ENCODE measurements around the gene MSI2. TPM values are rescaled to one million over a fixed set of nuclear protein-coding genes. Genes with fewer than 3 reads are reported as not detected.

Gene MSI2
- total RNA-seq, 4 donors from 2014 or later = 14.9 to 24.4 (median 19.8) TPM

DNA sequence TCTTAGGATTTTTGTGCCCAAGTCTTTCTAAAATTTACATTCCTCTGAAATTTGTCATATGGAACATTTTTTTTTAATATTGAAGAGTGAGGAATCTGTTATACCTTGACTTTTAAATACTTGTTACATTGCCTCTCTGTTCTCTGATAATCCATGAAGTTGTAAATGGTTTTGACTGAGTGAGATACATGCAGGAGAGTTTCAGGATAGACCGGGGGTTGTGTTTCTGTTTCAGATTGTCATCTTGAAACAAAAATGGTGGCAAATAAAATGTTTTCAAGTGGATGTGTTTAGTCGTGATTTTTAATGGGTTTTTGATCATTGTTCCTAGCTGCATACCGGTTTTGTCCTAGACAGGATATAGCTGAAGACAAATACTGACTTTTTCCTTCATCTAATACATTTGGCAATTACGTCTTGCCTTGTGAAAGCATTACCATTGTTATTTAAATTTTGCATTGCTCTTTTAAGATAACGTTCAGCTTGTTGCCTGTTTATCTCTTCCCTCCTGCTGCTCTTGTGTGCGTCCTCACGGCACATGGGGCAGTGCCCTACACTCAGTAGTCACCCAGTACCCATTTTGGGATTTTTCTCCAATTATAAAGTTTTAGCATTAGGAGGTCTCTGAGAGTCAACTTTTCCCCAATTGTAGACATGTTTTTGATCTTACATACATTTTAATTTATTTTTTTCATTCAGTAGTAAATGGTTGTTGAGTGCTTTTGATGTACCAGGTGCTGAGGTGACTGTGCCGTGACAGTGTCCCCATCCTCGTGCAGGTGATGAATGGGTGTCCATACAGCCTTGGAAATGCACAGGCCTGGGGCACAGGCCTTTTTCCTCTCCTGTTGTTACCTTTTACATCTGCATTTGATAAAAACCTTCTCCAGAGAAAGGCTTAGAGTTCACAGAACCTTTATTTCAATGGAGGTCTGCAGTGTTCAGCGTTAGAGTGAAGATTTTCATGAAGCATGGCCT, 169.9 kb downstream of the MSI2 start:
- TF ChIP-seq, protein P1, sequence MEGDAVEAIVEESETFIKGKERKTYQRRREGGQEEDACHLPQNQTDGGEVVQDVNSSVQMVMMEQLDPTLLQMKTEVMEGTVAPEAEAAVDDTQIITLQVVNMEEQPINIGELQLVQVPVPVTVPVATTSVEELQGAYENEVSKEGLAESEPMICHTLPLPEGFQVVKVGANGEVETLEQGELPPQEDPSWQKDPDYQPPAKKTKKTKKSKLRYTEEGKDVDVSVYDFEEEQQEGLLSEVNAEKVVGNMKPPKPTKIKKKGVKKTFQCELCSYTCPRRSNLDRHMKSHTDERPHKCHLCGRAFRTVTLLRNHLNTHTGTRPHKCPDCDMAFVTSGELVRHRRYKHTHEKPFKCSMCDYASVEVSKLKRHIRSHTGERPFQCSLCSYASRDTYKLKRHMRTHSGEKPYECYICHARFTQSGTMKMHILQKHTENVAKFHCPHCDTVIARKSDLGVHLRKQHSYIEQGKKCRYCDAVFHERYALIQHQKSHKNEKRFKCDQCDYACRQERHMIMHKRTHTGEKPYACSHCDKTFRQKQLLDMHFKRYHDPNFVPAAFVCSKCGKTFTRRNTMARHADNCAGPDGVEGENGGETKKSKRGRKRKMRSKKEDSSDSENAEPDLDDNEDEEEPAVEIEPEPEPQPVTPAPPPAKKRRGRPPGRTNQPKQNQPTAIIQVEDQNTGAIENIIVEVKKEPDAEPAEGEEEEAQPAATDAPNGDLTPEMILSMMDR (IDR thresholded peaks at IDR 0.05) = no peak

GRCh38 chr17:57429966-57430365, 173.6 kb downstream of the MSI2 start:
- no peak for ATAC-seq (ENCODE audit: low FRiP score)
- TF ChIP-seq, protein P1 (IDR thresholded peaks at IDR 0.05) = no peak

More for the DNA sequence above, 169.9 kb downstream of the MSI2 start:
- ATAC-seq (ENCODE audit: low FRiP score) = no peak
- no peak for DNase-seq (ENCODE audit: low spot score)

DNA sequence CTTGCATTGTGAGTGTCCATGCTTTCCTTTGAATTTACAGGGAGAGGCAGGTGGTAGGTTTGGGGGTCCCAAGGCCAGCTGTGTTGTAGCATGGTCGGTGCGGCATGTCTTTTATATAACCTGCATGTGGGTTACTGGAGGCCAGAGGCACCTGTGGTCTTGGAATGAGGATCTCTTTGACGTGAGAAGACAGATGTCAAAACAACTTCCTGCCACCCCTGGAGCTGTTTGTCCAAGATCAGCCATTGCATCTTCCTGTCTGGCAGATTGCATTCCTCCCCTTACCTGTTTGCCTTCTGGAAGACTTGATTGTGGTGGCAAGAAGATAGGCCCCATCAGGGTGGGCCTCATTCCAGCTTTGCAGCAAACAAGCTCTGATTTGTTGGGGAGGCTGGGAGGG, 175.1 kb downstream of the MSI2 start:
- ATAC-seq (ENCODE audit: low FRiP score) (no peak), DNase-seq (ENCODE audit: low spot score) (no peak)
- TF ChIP-seq, protein P1 (IDR thresholded peaks at IDR 0.05) = no peak

More at GRCh38 chr17:57429966-57430365, 173.6 kb downstream of the MSI2 start:
- DNase-seq (ENCODE audit: low spot score) = no peak

DNA sequence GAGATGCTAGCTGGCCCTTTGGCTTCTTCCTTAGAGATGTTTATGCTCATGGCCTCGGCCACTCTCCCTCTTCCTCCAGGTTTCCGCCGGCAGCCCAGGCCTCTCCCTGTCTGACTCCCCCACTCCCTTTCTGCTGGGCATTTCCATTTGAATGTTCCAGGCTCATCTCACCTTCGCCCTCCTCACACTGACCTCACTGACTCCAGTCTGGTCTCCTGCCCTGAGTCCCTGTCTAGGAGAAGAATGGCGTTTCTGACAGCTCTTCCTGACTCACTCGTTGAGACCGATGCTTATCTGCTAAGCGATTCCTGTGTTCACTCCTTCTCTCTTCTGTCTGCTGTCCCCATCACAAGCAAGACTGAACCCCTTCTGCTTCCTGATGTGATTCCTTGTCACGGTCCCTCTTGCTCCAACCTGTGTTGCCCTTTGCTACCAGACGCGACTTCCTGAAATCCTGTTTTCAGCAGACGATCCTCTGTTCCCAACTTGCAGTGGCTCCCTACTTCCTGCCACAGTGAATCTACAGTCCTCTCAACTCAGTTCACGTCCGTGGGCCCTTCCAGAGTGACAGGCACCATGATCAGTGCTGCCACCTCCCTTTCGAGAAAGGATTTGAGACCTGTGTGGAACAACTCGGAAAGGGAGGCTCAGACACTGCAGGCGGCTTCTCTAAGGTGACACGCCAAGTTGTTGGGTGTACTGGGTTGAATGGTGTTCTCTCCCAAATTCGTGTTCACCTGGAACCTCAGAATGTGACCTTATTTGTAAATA, 176.4 kb downstream of the MSI2 start:
- ATAC-seq (ENCODE audit: low FRiP score) = no peak
- TF ChIP-seq, protein P1 (IDR thresholded peaks at IDR 0.05) = no peak
- no peak for DNase-seq (ENCODE audit: low spot score)

GRCh38 chr17:57433452-57433851, 177.1 kb downstream of the MSI2 start:
- TF ChIP-seq, protein P1 (IDR thresholded peaks at IDR 0.05) = no peak
- DNase-seq (ENCODE audit: low spot score) = no peak
- no peak for ATAC-seq (ENCODE audit: low FRiP score)

GRCh38 chr17:57434361-57434760, 178.0 kb downstream of the MSI2 start:
- no peak for ATAC-seq (ENCODE audit: low FRiP score)
- TF ChIP-seq, protein P1 (IDR thresholded peaks at IDR 0.05) = no peak
- no peak for DNase-seq (ENCODE audit: low spot score)
